H9 (cell line): ENCODE data around the gene SPRR2F. TPM values are rescaled to one million over a fixed set of nuclear protein-coding genes. Genes with fewer than 3 reads are reported as not detected.

Experiments used
- DNase-seq: peaks from one replicate; pipeline ENCODE4 v3.0.0-alpha.2; 2017
- H2AFZ ChIP-seq: one replicate; pipeline ENCODE4 v1.6.1; 2013; ENCODE audit warnings: mild to moderate bottlenecking, low read length, control low read depth, moderate library complexity
- H2AK5ac ChIP-seq: 2 replicates; pipeline ENCODE4 v1.6.1; 2013; ENCODE audit warnings: low read length, control low read depth, mixed read lengths; ENCODE audit not compliant: insufficient read length
- H2BK120ac ChIP-seq: one replicate; pipeline ENCODE4 v1.6.1; 2013; ENCODE audit warnings: low read depth, mild to moderate bottlenecking, low read length, control low read depth, inconsistent platforms; ENCODE audit not compliant: poor library complexity, severe bottlenecking
- H2BK12ac ChIP-seq: 2 replicates; pipeline ENCODE4 v1.6.1; 2013; ENCODE audit warnings: low read length, control low read depth, mixed read lengths, low read depth; ENCODE audit not compliant: insufficient read length
- H2BK15ac ChIP-seq: 2 replicates; pipeline ENCODE4 v1.6.1; 2013; ENCODE audit warnings: low read depth, low read length, control low read depth
- H2BK20ac ChIP-seq: one replicate; pipeline ENCODE4 v1.6.1; 2013; ENCODE audit warnings: low read depth, mild to moderate bottlenecking, low read length, control low read depth, inconsistent platforms; ENCODE audit not compliant: poor library complexity, severe bottlenecking
- H2BK5ac ChIP-seq: 2 replicates; pipeline ENCODE4 v1.6.1; 2013; ENCODE audit warnings: low read length, control low read depth, mixed read lengths; ENCODE audit not compliant: insufficient read length
- H3K14ac ChIP-seq: 2 replicates; pipeline ENCODE4 v1.6.1; 2013; ENCODE audit warnings: low read length, control low read depth; ENCODE audit not compliant: insufficient read depth
- H3K18ac ChIP-seq: 2 replicates; pipeline ENCODE4 v1.6.1; 2013; ENCODE audit warnings: low read depth, mild to moderate bottlenecking, mixed read lengths, low read length, control low read depth; ENCODE audit not compliant: insufficient read length
- H3K23ac ChIP-seq: 2 replicates; pipeline ENCODE4 v1.6.1; 2013; ENCODE audit warnings: low read length, control low read depth, mixed read lengths, low read depth; ENCODE audit not compliant: insufficient read length
- H3K23me2 ChIP-seq: 2 replicates; pipeline ENCODE4 v1.6.1; 2013; ENCODE audit warnings: low read depth, mild to moderate bottlenecking, mixed read lengths, low read length, control low read depth; ENCODE audit not compliant: insufficient read length, poor library complexity, severe bottlenecking
- H3K27ac ChIP-seq: 2 replicates; pipeline ENCODE4 v1.5.1; 2013; ENCODE audit warnings: low read length, control low read depth, mixed read lengths, low read depth; ENCODE audit not compliant: insufficient read length
- H3K27me3 ChIP-seq: 2 replicates; pipeline ENCODE4 v1.6.1; 2013; ENCODE audit warnings: low read length, control low read depth, inconsistent platforms; ENCODE audit not compliant: insufficient read depth
- H3K4ac ChIP-seq: 2 replicates; pipeline ENCODE4 v1.6.1; 2013; ENCODE audit warnings: low read depth, mild to moderate bottlenecking, control low read depth, inconsistent platforms, low read length, moderate library complexity
- H3K4me1 ChIP-seq: 2 replicates; pipeline ENCODE4 v1.6.1; 2013; ENCODE audit warnings: low read length, control low read depth, inconsistent platforms; ENCODE audit not compliant: insufficient read depth
- H3K4me2 ChIP-seq: 2 replicates; pipeline ENCODE4 v1.6.1; 2013; ENCODE audit warnings: low read length, control low read depth, mixed read lengths; ENCODE audit not compliant: insufficient read length, insufficient read depth
- H3K56ac ChIP-seq: 2 replicates; pipeline ENCODE4 v1.6.1; 2013; ENCODE audit warnings: low read depth, mild to moderate bottlenecking, mixed read lengths, low read length, control low read depth; ENCODE audit not compliant: insufficient read length
- H3K79me1 ChIP-seq: 2 replicates; pipeline ENCODE4 v1.6.1; 2013; ENCODE audit warnings: low read depth, mild to moderate bottlenecking, moderate library complexity, low read length, control low read depth, inconsistent platforms; ENCODE audit not compliant: insufficient read depth, poor library complexity, severe bottlenecking
- H3K79me2 ChIP-seq: 2 replicates; pipeline ENCODE4 v1.6.1; 2013; ENCODE audit warnings: low read length, control low read depth, inconsistent platforms; ENCODE audit not compliant: insufficient read depth
- H3K9ac ChIP-seq: 2 replicates; pipeline ENCODE4 v1.6.1; 2013; ENCODE audit warnings: low read length, control low read depth, mixed read lengths; ENCODE audit not compliant: insufficient read length; ENCODE audit errors: extremely low read depth
- H3K9me3 ChIP-seq: one replicate; pipeline ENCODE4 v1.6.1; 2013; ENCODE audit warnings: low read depth, low read length, inconsistent platforms; ENCODE audit not compliant: control insufficient read depth
- H3T11ph ChIP-seq: one replicate; pipeline ENCODE4 v1.6.1; 2013; ENCODE audit warnings: mild to moderate bottlenecking, low read length, control low read depth, inconsistent platforms
- H4K20me1 ChIP-seq: one replicate; pipeline ENCODE4 v1.6.1; 2013; ENCODE audit not compliant: control insufficient read depth, insufficient read length, insufficient read depth
- H4K5ac ChIP-seq: 2 replicates; pipeline ENCODE4 v1.6.1; 2013; ENCODE audit warnings: low read depth, mild to moderate bottlenecking, mixed read lengths, low read length, control low read depth; ENCODE audit not compliant: insufficient read length
- H4K8ac ChIP-seq: replicated peaks from 2 replicates; pipeline ENCODE4 v1.6.1; 2013; ENCODE audit warnings: low read length, control low read depth, mixed read lengths, low read depth; ENCODE audit not compliant: insufficient read length
- H4K91ac ChIP-seq: 2 replicates; pipeline ENCODE4 v1.6.1; 2013; ENCODE audit warnings: low read depth, mild to moderate bottlenecking, moderate library complexity, mixed read lengths, low read length, control low read depth; ENCODE audit not compliant: insufficient read length
- H3K27ac Mint-ChIP-seq, 3 experiments: 2 replicates in 2 of 3; 3 replicates in 1 of 3; pipeline ENCODE4 v1.8.0; 2020 to 2021; ENCODE audit warnings: mixed read lengths in 3 of 3, mild to moderate bottlenecking in 1 of 3, moderate library complexity in 1 of 3
- H3K27me3 Mint-ChIP-seq: 2 replicates; pipeline ENCODE4 v1.8.0; 2021; ENCODE audit warnings: low read depth, mild to moderate bottlenecking, moderate library complexity, mixed read lengths
- H3K36me3 Mint-ChIP-seq, 3 experiments: 2 replicates in 2 of 3; 3 replicates in 1 of 3; pipeline ENCODE4 v1.8.0; 2020 to 2021; ENCODE audit warnings: low read depth in 3 of 3, mixed read lengths in 3 of 3; ENCODE audit not compliant: insufficient read depth in 1 of 3
- H3K4me1 Mint-ChIP-seq, 2 experiments: 2 replicates each; pipeline ENCODE4 v1.8.0; 2020; ENCODE audit warnings: mixed read lengths in 2 of 2
- H3K4me3 Mint-ChIP-seq, 2 experiments: 2 replicates in 1 of 2; 3 replicates in 1 of 2; pipeline ENCODE4 v1.8.0; 2020 to 2021; ENCODE audit warnings: mild to moderate bottlenecking in 2 of 2, mixed read lengths in 2 of 2, moderate library complexity in 1 of 2
- H3K9me3 Mint-ChIP-seq, 2 experiments: 2 replicates in 1 of 2; 3 replicates in 1 of 2; pipeline ENCODE4 v1.8.0; 2020; ENCODE audit warnings: mild to moderate bottlenecking in 2 of 2, mixed read lengths in 2 of 2, moderate library complexity in 1 of 2
- WGBS: extraction: QIAGEN DNeasy Blood & Tissue Kit; methylation state at CpG from one replicate; pipeline ENCODE4 v1.1.7; 2013; ENCODE audit warnings: missing lambda C conversion rate, low lambda C conversion rate, mixed read lengths; ENCODE audit not compliant: insufficient read length; ENCODE audit errors: extremely low coverage; 5-methylcytosine and 5-hydroxymethylcytosine counted together
- total RNA-seq: library from RNA; stranded (reverse); gene quantifications from 2 replicates; pipeline ENCODE4 v1.2.1, GENCODE V29; 2021
- TF ChIP-seq, protein P1 (sequence below): fragments of 200-600 bp; sonication (generic); conservative IDR thresholded peaks from 3 replicates; pipeline ENCODE4 v1.8.0; 2021; ENCODE audit warnings: antibody characterized with exemption, mild to moderate bottlenecking

The SPRR2F gene
- total RNA-seq, 1 experiment from 2014 or later: not detected

GRCh38 chr1:153072806-153073726 lies 40.2 kb downstream of the SPRR2F start:
- H3K36me3 Mint-ChIP-seq: no peaks in the 10 kb centered on the region
- no peaks in the 10 kb centered on the region for H3K79me2 ChIP-seq
- DNase-seq: no peak

More at GRCh38 chr1:153072806-153073726, 40.2 kb downstream of the SPRR2F start:
- H4K5ac ChIP-seq: no peak overlapping the region
- no peaks in the 10 kb centered on the region for H3K4me1 ChIP-seq
- H3K23me2 ChIP-seq: no peaks in the 10 kb centered on the region
- H3K4ac ChIP-seq: no peak overlapping the region
- no peak overlapping the region for H4K8ac ChIP-seq
- no peak overlapping the region for H3K4me2 ChIP-seq
- no peak overlapping the region for H3K23ac ChIP-seq
- no peak overlapping the region for H2AFZ ChIP-seq
- no peak overlapping the region for H3T11ph ChIP-seq
- H3K4me1 Mint-ChIP-seq: no peaks in the 10 kb centered on the region
- no peaks in the 10 kb centered on the region for H3K9me3 ChIP-seq
- H3K27me3 ChIP-seq: no peaks in the 10 kb centered on the region
- H3K18ac ChIP-seq: no peak overlapping the region
- H2BK12ac ChIP-seq: no peak overlapping the region
- H3K56ac ChIP-seq: no peak overlapping the region
- H3K27me3 Mint-ChIP-seq: no peaks in the 10 kb centered on the region; the same call in 1 of the 2 replicates
- H3K9me3 Mint-ChIP-seq: no peaks in the 10 kb centered on the region; a peak in 1 of 5 replicates
- H3K4me3 Mint-ChIP-seq: no peak overlapping the region
- no peak overlapping the region for H2BK15ac ChIP-seq
- WGBS: no CpG with 5 or more reads among the region's 5 CpGs
- H3K14ac ChIP-seq: no peak overlapping the region
- no peak overlapping the region for H2BK5ac ChIP-seq
- H3K27ac ChIP-seq: no peak overlapping the region
- no peak overlapping the region for H3K9ac ChIP-seq
- H2BK120ac ChIP-seq: no peak overlapping the region
- H3K27ac Mint-ChIP-seq: no peak overlapping the region
- no peak overlapping the region for H2AK5ac ChIP-seq
- H4K91ac ChIP-seq: no peak overlapping the region
- no peaks in the 10 kb centered on the region for H3K79me1 ChIP-seq
- H2BK20ac ChIP-seq: no peak overlapping the region
- TF ChIP-seq, protein P1, sequence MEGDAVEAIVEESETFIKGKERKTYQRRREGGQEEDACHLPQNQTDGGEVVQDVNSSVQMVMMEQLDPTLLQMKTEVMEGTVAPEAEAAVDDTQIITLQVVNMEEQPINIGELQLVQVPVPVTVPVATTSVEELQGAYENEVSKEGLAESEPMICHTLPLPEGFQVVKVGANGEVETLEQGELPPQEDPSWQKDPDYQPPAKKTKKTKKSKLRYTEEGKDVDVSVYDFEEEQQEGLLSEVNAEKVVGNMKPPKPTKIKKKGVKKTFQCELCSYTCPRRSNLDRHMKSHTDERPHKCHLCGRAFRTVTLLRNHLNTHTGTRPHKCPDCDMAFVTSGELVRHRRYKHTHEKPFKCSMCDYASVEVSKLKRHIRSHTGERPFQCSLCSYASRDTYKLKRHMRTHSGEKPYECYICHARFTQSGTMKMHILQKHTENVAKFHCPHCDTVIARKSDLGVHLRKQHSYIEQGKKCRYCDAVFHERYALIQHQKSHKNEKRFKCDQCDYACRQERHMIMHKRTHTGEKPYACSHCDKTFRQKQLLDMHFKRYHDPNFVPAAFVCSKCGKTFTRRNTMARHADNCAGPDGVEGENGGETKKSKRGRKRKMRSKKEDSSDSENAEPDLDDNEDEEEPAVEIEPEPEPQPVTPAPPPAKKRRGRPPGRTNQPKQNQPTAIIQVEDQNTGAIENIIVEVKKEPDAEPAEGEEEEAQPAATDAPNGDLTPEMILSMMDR: no peak
- no peaks in the 10 kb centered on the region for H4K20me1 ChIP-seq
